HG03342 (cell line): Measurements from ENCODE around the gene HMGXB4.
"Not testable (repeated sequence)": the region's sequence is repeated elsewhere in the genome, so short reads cannot be mapped to it uniquely, and the experiment has no call there.

Experiments used
- ATAC-seq: cut with Tn5 transposase; IDR thresholded peaks from one replicate; pipeline ENCODE4 v1.9.1; 2021; ENCODE audit warnings: mild to moderate bottlenecking, moderate library complexity; ENCODE audit not compliant: unreplicated experiment

HMGXB4 gene, protein sequence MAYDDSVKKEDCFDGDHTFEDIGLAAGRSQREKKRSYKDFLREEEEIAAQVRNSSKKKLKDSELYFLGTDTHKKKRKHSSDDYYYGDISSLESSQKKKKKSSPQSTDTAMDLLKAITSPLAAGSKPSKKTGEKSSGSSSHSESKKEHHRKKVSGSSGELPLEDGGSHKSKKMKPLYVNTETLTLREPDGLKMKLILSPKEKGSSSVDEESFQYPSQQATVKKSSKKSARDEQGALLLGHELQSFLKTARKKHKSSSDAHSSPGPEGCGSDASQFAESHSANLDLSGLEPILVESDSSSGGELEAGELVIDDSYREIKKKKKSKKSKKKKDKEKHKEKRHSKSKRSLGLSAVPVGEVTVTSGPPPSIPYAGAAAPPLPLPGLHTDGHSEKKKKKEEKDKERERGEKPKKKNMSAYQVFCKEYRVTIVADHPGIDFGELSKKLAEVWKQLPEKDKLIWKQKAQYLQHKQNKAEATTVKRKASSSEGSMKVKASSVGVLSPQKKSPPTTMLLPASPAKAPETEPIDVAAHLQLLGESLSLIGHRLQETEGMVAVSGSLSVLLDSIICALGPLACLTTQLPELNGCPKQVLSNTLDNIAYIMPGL

DNA sequence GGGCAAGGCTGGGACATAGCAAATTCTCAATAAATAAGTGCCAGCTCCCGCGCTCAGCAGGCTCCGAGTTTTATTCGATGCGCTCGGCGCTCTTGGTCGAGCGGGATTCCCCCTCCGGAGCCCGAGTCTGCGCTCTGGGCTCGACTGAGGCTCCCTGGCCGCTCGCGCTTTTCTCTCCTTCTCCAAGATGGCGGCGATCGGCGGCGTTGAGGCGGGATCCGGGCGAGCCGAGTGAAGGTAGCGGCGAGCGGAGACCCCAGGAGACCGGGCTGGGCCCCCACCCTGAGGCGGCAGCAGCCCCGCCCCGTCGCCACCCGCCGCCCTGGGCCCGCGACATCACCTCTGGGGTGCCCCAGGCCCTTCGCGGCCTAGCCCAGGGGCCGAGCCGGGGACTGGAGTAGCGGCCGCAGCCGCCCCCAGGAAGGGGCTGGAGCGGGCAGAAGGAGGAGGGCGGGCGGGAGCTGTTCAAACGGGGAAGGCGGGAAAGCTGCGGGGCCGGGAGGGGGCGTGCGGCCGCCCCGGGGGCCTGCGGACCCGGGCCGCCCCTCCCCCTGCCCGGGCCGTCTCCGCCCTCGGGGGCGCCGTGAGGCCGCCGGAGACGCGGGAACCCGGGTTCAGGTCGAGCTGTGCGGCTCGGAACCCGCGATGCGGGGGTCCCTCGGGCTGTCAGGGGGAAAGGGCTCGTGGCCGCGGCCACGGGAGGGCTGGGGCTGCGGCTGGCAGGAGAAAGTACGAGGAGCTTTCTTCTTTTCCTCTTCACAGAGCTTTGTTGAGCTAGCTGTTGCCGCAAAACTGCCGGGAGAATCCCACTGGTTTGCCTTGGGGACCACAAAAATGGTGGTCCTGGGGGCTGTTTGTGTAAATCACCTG lies at the start of gene HMGXB4:
Gene HMGXB4 (plus strand): TSS at position 173 of the 870 bp plus-strand sequence. CDS start 4,898 bp downstream, outside the sequence.
- peak; percentile 81 for ATAC-seq

DNA sequence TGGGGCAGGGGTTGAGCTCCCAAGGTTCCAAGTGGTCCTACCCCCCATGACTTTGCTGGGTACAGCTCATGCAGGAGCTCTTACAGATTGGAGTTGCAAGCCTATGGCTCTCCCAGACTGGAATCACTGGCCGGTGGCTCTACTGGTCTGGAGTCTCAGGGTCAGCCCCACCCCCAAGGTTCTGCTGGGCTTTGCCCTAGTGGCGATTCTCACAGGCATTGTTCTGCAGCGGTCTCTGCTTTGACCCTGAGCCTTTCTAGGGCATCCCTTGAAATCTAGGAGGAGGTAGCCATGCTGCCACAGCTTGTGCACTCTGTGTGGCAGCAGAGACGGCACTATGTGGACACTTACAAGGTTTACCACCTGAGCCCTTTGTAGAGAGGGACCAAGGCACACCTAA lies 49.3 kb upstream of the HMGXB4 start:
- no peak for ATAC-seq

DNA sequence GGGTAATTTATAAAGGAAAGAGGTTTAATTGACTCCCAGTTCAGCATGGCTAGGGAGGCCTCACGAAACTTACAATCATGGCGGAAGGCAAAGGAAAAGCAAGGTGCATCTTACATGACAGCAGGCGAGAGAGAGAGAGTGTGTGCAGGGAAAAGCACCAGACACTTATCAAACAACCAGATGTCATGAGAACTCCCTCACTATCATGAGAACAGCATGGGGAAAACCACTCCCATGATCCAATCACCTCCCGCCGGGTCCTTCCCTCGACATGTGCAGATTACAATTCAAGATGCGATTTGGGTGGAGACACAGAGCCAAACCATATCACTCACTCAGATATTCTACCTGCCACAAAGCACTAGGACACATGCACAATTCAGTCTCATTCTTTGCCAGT lies 48.1 kb upstream of the HMGXB4 start:
- ATAC-seq = no peak

DNA sequence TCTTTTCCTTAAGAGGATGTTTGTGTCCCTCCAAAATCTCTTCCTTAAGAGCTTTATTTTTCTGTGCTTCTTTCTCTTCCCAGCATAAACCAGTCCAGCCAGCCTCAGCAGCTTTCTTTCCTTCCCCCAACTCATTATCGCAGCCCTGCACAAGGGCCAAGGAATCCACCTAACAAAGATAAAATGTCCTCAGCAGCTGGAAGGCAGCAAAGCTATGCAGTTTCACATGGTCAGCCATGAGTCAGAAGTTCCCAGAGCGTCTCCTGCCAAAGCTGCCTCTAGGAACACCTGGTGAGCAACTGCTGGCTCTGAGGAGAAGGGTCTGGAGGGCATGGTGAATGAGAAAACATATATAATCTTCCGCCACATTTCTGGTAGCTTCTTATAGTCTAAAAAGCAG lies 45.3 kb upstream of the HMGXB4 start:
- no peak for ATAC-seq

DNA sequence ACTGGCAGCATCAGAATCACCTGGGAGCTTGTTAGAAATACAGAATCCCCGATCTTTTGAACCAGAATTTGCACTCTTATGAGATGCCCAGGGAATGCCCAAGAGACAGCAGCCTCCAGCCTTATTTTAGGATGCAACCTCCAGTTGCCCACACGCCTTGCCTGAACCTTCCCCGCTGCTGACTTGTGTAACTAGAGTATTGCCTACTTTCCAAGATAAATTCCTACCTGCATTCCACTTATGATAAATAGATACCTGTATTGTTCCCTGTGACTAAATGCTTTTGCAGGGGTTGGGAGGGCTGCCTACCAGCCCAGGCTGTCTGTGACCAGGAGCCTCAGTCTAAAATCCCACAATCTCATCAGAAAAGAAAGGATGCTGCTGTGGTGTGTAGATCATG lies 44.3 kb upstream of the HMGXB4 start:
- ATAC-seq = no peak

DNA sequence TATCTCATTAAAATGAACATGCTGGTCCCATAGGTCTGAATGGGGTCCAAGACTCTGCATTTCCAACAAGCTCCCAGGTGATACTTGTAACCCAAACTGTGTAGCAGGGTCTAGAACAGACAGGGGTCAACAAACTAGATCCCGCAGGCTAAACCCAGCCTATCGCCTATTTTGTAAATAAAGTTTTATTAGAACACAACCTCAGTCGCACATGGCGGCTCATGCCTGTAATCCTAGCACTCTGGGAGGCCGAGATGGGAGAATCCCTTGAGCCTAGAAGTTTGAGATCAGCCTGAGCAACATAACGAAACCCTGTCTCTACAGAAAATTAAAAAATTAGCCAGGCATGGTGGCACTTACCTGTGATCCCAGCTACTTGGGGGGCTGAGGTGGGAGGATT lies 42.3 kb upstream of the HMGXB4 start:
- no peak for ATAC-seq

DNA sequence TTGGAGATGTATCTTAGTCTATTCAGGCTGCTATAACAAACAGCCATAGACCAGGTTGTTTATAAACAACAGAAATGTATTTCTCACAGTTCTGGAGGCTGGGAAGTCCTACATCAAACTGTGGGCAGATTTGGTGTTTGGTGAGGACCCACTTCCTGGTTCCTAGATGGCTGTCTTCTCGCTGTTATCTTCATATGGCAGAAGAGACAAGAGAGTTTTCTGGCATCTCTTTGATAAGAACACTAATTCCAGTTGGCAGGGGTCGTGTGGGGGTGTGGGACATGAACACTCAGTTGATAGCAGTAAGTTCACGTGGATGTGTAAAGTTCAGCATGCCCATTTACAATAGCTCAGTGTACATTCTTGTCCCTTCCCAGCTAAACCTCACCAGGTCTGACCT lies 41.3 kb upstream of the HMGXB4 start:
- no peak for ATAC-seq

DNA sequence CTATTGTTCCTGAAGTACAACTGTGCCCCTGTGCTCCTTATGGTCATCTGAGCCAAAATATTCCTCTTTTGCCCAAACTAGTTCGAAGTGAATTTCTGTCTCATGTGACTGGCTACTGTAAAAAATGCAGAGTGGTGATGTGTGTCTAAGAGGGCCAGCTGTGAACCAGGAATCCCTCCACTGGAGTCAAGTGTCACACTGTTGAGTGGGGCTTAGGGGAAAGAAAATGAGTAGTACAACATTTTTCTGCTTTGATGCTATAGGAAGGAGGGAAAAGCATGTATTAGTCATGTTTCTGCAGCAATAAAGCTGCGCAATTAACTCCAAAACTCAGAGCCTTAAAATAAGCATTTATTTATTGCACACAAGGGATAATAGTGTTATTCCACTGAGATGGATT lies 39.8 kb upstream of the HMGXB4 start:
- no peak for ATAC-seq

DNA sequence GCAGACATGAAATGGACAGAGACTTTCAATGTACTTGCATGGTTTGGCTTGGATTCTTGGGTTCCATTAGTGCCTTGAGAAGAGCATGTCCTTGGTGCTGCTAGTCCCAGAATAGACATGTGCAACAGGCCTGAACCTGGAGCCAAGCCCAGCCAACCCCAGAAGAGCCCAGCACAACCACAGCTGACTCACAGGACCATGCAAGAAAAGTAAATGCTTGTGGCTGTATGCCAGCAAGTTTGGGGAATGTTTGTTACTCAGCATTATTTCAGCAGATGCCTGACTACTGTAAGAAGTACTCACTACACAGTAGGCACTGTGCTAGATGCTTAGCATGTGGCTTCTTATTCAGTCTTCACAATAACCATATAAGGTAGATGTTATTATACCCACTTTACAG lies 39.2 kb upstream of the HMGXB4 start:
- no peak for ATAC-seq

DNA sequence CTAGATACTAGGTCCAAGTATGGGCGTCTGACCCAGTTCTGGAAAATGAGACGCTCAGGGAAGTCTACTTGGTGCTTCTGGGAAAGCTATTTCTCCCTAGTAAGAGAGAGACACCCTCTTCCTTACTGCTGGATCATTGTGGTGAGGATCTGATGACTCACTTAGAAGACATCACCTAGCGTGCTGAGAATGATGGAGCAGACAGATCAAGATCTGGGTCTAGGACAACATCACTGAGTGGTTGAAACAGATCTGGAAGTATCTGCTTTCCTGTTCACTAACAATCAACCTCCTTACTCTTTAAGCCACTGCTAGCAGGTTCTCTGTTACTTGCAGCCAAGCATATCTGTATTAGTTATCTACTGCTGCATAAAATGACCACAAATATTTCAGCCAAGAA lies 38.3 kb upstream of the HMGXB4 start:
- ATAC-seq = no peak

DNA sequence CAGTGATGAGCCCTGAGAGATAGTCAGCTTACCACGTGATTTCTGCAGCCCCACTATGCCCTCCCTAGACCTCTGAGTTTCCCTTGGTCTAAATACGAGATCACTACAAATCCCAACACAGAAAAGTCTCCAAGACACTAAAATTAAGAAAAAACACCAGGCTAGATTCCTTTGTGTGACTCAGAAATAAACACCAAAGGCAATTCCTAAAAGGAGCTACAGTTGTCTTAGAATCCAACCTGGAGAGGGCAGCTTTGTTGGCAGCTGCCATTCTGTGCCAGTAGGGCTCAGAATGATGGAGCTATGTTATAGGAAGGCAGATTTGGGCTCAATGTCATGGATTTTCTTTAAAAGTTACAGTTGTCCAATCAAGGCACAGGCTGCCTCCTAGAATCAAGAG lies 37.1 kb upstream of the HMGXB4 start:
- no peak for ATAC-seq

DNA sequence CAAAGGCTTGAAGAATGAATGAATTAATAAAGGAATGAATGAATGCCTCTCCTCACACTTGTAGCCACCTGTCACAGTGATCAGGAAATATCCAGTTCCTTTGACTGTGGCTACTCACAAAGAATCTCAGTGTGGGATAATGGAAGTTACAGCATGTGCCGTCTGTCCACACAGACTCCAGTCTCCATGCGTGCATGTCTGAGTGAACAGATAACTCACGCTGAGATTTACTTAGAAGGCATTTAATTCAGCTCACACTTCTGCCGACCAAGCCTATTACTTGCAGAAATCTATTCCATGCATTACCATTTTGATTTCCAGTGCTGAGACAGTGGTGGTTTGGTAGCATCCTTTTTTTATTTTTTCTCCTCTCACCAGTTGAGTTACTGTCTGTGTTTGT lies 32.3 kb upstream of the HMGXB4 start:
- ATAC-seq = no peak

DNA sequence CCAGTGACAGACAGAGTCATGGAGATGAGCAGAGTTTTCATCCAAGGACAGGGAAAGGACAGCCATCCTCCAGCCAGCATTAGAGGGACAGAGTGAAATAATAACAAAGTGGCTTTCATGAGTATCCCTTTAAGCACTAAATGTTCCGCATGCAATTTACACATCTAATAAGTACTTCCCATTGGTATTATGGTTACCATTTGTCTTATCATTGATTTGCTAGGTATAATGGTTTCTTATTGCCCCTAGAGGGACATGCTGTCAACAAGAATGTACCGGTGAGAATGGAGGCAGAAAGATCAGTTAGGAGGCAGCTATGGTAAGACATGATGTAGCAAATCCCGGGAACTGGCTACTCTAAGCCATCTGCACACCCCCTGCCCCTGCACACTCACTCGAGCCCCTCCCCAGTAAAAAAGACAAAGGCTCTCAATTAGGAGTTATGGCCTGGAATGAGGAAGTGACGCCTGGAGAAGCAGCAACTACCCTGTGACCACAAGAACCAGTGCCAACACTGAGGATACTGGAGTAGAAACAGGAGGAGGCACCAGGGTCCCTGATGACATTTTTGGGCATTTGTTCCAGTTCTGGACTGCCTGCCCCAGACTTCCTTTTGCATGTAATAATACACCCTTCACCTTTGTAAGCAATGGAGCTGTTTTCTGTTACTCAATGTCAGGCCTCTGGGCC lies 30.2 kb upstream of the HMGXB4 start:
- no peak for ATAC-seq

DNA sequence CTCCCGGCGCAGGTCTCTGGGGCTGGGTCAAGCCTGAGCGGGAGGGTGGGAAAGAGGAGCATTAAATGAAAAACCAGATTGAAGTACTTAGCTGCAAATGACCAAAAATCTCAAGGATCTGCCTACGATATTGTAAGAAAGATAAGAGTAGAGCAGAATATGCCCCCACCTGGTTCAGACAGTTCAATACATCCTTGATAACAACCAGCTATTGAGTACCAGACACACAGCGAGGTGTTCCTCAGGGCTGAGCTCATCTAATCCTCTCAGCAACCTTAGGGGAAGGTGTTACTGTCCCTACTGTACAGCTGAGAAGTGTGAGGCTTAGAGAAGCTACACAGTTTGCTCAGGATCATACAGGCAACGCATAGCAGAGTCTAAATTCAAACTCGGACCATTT lies 27.4 kb upstream of the HMGXB4 start:
- no peak for ATAC-seq

DNA sequence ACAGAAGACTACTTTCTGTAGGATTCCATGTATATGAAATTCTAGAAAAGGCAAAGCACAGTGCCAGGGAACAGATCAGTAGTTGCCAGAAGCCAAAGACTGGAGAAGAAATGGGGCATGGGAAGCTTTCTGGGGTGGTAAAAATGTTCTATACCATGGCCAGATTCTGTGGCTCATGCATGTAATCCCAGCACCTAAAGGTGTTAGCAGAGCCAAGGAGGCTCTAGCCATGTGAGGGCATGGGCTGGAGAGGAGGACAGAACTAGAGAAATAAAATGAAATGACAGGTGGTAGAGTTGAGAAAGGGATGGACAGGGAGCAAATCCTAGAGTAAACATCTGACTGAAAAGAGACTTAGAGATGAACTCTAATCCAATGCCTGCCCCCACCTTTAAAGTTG lies 26.9 kb upstream of the HMGXB4 start:
- no peak for ATAC-seq

DNA sequence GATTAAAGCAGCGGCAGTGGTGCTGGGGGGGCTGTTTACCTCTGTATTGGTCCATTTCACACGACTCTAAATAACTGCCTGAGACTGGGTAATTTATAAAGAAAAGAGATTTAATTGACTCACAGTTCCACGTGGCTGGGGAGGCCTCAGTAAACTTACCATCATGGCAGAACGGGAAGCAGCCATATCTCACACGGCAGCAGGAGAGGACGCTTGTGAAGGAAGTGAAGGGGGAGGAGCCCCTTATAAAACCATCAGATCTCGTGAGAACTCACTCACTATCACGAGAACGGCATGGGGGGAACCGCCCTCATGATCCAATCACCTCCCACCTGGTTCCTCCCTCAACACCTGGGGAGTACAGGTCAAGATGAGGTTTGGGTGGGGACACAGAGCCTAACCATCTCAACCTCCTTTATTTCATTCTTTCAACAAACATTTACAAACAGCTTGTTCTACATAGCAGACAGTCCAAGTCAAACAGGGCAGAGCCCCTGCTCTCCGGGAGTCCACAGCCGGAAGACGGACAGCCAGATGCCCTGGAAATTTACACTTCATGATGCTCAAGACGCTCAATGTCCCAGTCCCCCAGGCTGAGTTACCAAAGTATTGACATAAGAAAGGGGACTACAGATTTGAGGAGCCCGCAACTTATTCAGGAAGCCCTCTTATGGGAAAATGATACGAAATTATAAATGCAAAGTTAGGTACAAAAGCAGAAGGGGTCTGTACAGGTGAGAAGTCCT lies 26.3 kb upstream of the HMGXB4 start:
- no peak for ATAC-seq

DNA sequence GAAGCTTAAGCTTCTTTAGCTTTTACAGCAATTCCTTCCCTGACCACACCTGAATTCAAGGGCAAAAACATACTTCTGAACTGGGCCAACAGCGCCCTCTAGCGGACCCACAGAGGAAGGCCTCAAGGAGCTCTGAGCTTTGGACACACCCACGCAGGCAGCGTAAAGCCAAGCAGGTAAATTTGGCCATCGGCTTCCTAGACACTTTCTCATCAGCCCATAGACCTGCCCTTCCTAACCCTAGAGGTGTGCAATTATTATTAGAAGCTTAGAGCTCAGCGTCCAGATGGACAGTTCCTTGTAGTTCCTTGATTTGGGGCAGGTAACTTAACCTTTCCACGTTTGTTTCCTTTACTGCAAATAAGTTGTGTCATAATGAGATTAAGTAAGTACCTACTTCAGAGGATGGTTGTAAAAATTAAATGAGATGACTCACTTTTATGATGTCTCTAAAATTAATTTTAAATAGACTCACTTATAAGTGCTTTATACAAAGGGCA lies 25.7 kb upstream of the HMGXB4 start:
- ATAC-seq = no peak

DNA sequence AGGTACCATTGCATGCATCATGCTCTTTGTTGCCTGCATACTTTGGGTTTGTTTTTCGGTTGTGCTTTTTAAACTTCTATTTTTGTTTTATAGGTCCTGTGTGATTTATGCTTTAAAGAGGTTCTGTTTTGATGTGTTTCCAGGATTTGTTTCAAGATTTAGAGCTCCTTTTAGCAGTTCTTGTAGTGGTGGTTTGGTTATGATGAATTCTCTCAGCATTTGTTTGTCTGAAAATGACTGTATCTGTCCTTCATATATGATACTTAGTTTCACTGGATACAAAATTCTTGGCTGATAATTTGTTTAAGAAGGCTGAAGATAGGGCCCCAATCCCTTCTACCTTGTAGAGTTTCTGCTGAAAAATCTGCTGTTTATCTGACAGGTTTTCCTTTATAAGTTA lies 18.5 kb upstream of the HMGXB4 start:
- ATAC-seq = not testable (repeated sequence)

DNA sequence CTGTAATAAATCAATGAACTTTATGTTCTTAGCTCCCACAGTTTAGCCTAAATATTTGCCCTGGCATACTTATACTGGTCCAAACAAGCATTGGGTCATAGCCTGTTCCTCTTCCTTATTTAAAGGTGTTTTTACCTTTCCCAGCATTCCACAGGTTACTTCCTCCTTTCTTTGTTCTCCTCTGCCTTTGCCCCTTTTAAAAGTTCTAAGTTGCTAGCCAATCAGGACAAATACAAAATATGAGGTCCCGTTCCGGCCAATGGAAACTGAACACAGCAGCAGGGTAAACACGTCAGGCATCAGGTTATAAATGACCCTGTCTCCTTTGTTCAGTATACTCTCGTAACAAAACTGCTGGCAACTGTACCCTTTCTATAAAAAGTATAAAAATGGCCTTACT lies 12.8 kb upstream of the HMGXB4 start:
- not testable (repeated sequence) for ATAC-seq

DNA sequence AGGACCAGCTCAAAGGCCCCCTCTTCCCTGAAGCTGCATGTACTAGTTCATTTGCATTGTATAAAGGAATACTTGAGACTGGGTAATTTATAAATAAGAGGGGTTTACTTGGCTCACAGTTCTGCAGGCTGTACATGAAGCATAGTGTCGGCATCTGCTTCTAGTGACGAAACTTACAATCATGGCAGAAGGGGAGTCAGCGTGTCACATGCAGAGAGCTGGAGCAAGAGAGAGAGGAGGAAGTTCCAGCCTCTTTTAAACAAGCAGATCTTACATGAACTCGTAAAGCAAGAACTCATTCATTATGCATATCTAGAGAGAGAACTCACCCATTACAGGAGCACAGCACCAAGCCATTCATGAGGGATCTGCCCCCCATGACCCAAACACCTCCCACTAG lies 7.1 kb upstream of the HMGXB4 start:
- ATAC-seq = no peak
